ENCODE measurements around the gene GHRHR. TPM values are rescaled to one million over a fixed set of nuclear protein-coding genes. Genes with fewer than 3 reads are reported as not detected.

GHRHR gene
- total and polyA plus RNA-seq, 9 of the 15 experiments (the other 6 are each of a cell fraction or from before 2014, with no cell fraction given): not detected

DNA sequence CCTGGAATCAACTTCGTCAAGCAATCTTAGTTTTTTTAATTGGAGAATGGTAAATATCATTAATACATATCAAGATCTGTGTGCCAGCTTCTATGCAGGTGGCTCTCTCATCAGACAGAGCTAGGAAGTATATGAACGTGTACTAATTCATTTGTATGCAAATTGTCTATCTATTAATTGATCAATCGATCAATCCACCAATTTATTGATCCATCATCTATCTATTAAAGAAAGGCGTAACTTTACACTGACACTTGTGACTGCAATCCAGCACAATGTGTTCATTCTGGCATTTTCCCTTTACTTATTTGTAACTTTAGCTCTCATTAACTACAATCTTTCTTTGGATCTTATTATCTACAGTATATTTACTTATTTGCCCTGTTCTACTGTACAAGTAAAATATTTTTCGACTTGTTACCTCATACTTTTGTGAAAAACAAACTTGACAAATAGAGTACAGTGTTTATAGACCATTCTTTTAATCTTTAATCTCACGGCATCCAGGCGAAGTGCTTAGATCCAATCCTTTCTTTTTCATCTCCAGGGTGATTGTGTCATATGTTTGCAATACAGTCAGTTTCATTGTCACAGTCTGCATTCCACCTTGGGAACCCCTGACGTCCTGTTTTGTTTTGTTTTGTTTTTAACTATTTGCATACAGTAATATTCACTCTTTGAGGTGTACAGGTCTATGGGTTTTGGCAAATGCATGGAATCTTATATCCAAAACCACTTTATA, 22.0 kb upstream of the GHRHR start:
- Histone ChIP-seq H3K36me3 (ENCODE audit: control insufficient read depth, insufficient read depth, low read length) (no peaks in the 10 kb centered on the region), H3K27me3 (ENCODE audit: control insufficient read depth in 2 of 2, insufficient read depth in 2 of 2, low read length in 2 of 2) (no peaks in the 10 kb centered on the region; a peak in 1 of 5 replicates), H3K27ac (ENCODE audit: extremely low read depth, low read depth, low read length) (no peak overlapping the region), H3K4me2 (ENCODE audit: insufficient read depth, low read length) (no peak overlapping the region), H2AFZ (ENCODE audit: low read depth, low read length) (no peak overlapping the region), H3K4me1 (replicated peaks in 1 of 2; ENCODE audit: control insufficient read depth in 2 of 2, insufficient read depth in 2 of 2, low read length in 2 of 2) (peaks cover 0 to 8% of the 10 kb centered on the region in 2 experiments; a peak in 3 of 5 replicates), H3K9ac (ENCODE audit: insufficient read depth in 1 of 2, low read depth in 2 of 2, low read length in 2 of 2) (no peak overlapping the region), H3K9me1 (ENCODE audit: control insufficient read depth, insufficient read depth, low read length) (no peaks in the 10 kb centered on the region), H3K9me3 (replicated peaks; ENCODE audit: control insufficient read depth, insufficient read depth, low read depth, low read length) (no peaks in the 10 kb centered on the region), H3K4me3 (no peak overlapping the region), H4K20me1 (replicated peaks; ENCODE audit: control insufficient read depth, insufficient read depth, low read length) (no peaks in the 10 kb centered on the region), H3K79me2 (ENCODE audit: control insufficient read depth, insufficient read depth, low read length) (no peaks in the 10 kb centered on the region)
- FAIRE-seq (no peak), DNase-seq (ENCODE audit: extremely low read depth in 1 of 4, low spot score in 3 of 4) (no peak), ATAC-seq (no peak)
- in situ Hi-C loops (cut with MboI): no loop called here
- TF ChIP-seq MECOM (CRISPR knock-in tag; IDR thresholded peaks at IDR 0.05) (no peak), ZNF76 (CRISPR knock-in tag; IDR thresholded peaks at IDR 0.05; ENCODE audit: borderline replicate concordance) (no peak), TEAD1 (CRISPR knock-in tag; IDR thresholded peaks at IDR 0.05) (no peak), DACH1 (IDR thresholded peaks at IDR 0.05; ENCODE audit: partially characterized antibody) (no peak)
- TF ChIP-seq, protein P1, sequence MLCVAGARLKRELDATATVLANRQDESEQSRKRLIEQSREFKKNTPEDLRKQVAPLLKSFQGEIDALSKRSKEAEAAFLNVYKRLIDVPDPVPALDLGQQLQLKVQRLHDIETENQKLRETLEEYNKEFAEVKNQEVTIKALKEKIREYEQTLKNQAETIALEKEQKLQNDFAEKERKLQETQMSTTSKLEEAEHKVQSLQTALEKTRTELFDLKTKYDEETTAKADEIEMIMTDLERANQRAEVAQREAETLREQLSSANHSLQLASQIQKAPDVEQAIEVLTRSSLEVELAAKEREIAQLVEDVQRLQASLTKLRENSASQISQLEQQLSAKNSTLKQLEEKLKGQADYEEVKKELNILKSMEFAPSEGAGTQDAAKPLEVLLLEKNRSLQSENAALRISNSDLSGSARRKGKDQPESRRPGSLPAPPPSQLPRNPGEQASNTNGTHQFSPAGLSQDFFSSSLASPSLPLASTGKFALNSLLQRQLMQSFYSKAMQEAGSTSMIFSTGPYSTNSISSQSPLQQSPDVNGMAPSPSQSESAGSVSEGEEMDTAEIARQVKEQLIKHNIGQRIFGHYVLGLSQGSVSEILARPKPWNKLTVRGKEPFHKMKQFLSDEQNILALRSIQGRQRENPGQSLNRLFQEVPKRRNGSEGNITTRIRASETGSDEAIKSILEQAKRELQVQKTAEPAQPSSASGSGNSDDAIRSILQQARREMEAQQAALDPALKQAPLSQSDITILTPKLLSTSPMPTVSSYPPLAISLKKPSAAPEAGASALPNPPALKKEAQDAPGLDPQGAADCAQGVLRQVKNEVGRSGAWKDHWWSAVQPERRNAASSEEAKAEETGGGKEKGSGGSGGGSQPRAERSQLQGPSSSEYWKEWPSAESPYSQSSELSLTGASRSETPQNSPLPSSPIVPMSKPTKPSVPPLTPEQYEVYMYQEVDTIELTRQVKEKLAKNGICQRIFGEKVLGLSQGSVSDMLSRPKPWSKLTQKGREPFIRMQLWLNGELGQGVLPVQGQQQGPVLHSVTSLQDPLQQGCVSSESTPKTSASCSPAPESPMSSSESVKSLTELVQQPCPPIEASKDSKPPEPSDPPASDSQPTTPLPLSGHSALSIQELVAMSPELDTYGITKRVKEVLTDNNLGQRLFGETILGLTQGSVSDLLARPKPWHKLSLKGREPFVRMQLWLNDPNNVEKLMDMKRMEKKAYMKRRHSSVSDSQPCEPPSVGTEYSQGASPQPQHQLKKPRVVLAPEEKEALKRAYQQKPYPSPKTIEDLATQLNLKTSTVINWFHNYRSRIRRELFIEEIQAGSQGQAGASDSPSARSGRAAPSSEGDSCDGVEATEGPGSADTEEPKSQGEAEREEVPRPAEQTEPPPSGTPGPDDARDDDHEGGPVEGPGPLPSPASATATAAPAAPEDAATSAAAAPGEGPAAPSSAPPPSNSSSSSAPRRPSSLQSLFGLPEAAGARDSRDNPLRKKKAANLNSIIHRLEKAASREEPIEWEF (CRISPR knock-in tag; IDR thresholded peaks at IDR 0.05): peak; percentile 95
- intact Hi-C loops (cut with micrococcal nuclease): no loop called here
- 5% methylated on average over 8 of the region's 8 CpGs for WGBS (ENCODE audit: insufficient coverage, low coverage, missing lambda C conversion rate)
- POLR2A ChIA-PET: no interaction called here
- no TSS peak for BruUV-seq (replicated peaks)
- CTCF ChIA-PET (ENCODE audit: low intra/inter-chr PET ratio): no interaction called here

Data from K562 (cell line).